Measurements from ENCODE around the gene NDST3. TPM values are rescaled to one million over a fixed set of nuclear protein-coding genes. Genes with fewer than 3 reads are reported as not detected.

The NDST3 gene
- total RNA-seq: not detected in 2 replicates

DNA sequence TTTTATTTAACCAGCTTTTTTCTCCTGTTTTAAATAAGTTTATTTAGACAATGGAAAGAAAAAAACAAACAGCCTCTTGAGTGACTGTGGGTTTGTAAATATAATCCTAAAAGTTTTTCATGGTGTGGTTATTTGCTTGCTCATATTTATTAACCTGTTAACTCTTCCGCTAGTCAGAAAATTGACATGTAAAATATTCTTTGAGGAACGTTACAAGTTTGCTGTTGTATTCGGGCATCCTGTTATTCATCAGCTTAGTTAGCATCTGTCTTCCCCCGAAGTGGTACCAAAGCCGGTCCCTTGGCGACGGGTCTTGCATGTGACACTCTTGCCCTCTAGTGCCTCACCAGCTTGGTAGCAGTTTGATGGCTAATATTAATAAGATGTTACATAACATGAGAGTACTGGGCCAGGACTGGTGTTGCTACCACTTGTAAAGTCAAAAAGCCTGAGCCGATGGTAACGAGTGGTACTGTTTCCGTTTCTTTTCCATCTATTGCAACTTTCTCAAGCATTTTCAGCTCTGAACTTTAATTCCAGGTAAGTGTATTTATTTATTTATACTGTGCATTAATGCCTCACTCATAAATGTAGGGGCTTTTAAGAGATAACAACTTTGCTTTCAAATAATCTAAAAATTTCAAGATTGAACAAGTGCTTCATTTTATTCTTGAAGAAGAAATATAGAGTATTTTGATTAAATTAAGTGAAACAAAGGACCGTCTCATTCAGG is at the start of gene NDST3:
TSS of gene NDST3 (plus strand) at position 434 of the 733 bp plus-strand sequence. CDS start 19,425 bp downstream, outside the sequence.
- Mint-ChIP-seq H3K4me1 (peaks cover 4% of the 10 kb centered on the region), H3K27ac (no peak within 1 kb of the TSS), H3K27me3 (peaks cover 28% of the 10 kb centered on the region), H3K9me3 (no peaks in the 10 kb centered on the region), H3K4me3 (no peak within 1 kb of the TSS), H3K36me3 (ENCODE audit: low read depth) (no peaks in the 10 kb centered on the region)
- CTCF ChIA-PET: no interaction called here
- ATAC-seq (ENCODE audit: low read depth) (no peak), DNase-seq (no peak)
- TF ChIP-seq, protein P1, sequence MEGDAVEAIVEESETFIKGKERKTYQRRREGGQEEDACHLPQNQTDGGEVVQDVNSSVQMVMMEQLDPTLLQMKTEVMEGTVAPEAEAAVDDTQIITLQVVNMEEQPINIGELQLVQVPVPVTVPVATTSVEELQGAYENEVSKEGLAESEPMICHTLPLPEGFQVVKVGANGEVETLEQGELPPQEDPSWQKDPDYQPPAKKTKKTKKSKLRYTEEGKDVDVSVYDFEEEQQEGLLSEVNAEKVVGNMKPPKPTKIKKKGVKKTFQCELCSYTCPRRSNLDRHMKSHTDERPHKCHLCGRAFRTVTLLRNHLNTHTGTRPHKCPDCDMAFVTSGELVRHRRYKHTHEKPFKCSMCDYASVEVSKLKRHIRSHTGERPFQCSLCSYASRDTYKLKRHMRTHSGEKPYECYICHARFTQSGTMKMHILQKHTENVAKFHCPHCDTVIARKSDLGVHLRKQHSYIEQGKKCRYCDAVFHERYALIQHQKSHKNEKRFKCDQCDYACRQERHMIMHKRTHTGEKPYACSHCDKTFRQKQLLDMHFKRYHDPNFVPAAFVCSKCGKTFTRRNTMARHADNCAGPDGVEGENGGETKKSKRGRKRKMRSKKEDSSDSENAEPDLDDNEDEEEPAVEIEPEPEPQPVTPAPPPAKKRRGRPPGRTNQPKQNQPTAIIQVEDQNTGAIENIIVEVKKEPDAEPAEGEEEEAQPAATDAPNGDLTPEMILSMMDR (IDR thresholded peaks at IDR 0.05): no peak
- POLR2A ChIA-PET: no interaction called here
- intact Hi-C loops (cut with micrococcal nuclease): no loop called here

DNA sequence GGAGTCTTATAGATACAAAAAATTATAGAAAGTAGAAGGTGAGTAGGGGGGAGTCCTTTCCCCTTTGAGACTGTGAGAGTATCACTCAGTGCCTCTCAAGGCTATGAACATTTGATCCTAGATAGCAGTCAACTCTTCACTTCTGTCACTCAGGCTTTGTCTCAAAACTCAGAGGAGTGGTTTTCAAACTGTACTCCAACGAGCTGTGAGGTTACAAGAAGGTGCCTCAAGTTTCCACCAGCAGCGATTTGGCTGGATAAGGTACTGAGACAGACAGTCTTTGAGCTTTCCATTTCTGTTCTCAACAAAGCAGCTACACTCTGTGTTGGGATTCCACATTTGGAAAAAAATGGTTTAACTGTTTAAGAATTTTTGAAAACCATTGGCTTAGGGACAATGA is 48.0 kb upstream of the NDST3 start:
- DNase-seq: no peak
- TF ChIP-seq, protein P1 (IDR thresholded peaks at IDR 0.05): no peak
- H3K9me3 Mint-ChIP-seq: no peaks in the 10 kb centered on the region
- no peak overlapping the region for H3K27ac Mint-ChIP-seq
- H3K36me3 Mint-ChIP-seq (ENCODE audit: low read depth): no peaks in the 10 kb centered on the region
- no peak for ATAC-seq (ENCODE audit: low read depth)
- CTCF ChIA-PET: interaction anchor here (0.6 kb wide), 1 partner anchor 128 kb away, joined by 3 read pairs; no protein-coding TSS in a partner anchor
- H3K4me1 Mint-ChIP-seq: no peaks in the 10 kb centered on the region
- H3K4me3 Mint-ChIP-seq: no peak overlapping the region
- no peaks in the 10 kb centered on the region for H3K27me3 Mint-ChIP-seq
- intact Hi-C loops (cut with micrococcal nuclease): no loop called here
- POLR2A ChIA-PET: no interaction called here

DNA sequence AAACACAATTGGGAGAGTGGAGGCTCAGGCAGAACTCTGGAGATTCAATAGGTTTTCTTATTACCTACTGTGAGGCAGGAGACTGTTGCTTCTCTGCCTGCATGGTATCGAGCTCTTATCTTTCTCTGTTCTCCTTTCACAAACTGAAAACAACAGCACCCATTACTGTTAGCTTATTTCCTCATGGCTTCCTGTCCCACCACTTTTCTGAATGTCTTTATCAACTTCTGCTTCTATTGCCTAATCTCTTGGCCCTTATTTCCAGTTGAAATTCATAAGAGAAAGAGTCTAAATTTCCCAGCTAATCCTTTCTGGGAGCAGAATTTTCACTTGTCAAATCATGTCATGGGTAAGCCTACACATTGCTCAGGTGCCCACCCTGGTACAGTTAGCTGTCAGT is 46.8 kb upstream of the NDST3 start:
- Mint-ChIP-seq H3K36me3 (ENCODE audit: low read depth) (no peaks in the 10 kb centered on the region), H3K4me1 (no peaks in the 10 kb centered on the region), H3K27me3 (no peaks in the 10 kb centered on the region), H3K27ac (no peak overlapping the region), H3K4me3 (no peak overlapping the region), H3K9me3 (peaks cover 5% of the 10 kb centered on the region)
- CTCF ChIA-PET: no interaction called here
- TF ChIP-seq, protein P1 (IDR thresholded peaks at IDR 0.05): no peak
- ATAC-seq (ENCODE audit: low read depth): no peak
- POLR2A ChIA-PET: no interaction called here
- no peak for DNase-seq
- intact Hi-C loops (cut with micrococcal nuclease): no loop called here

DNA sequence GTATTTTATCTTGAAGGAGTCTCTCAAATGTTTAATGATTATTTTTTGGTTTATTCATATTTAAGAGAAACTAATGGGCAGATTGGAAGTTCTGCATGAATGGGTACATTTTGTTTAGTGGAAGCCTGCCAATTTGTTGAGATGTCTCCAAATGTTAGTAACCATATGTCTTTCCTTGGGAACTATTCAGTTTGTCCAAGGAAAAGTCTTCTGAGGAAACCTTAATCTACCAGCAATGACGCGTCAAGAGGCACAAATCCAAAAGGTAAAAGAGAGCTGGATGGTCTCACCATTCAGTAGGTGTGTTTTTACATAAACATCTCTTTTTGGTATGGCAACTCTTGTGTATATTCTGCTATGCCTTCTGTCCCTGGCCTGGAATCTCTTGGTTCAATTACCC is 37.4 kb upstream of the NDST3 start:
- TF ChIP-seq, protein P1 (IDR thresholded peaks at IDR 0.05): no peak
- no peak for ATAC-seq (ENCODE audit: low read depth)
- intact Hi-C loops (cut with micrococcal nuclease): no loop called here
- POLR2A ChIA-PET: no interaction called here
- CTCF ChIA-PET: no interaction called here
- no peak for DNase-seq
- Mint-ChIP-seq H3K4me3 (no peak overlapping the region), H3K27me3 (no peaks in the 10 kb centered on the region), H3K4me1 (no peaks in the 10 kb centered on the region), H3K36me3 (ENCODE audit: low read depth) (no peaks in the 10 kb centered on the region), H3K9me3 (peaks cover 4% of the 10 kb centered on the region), H3K27ac (no peak overlapping the region)

DNA sequence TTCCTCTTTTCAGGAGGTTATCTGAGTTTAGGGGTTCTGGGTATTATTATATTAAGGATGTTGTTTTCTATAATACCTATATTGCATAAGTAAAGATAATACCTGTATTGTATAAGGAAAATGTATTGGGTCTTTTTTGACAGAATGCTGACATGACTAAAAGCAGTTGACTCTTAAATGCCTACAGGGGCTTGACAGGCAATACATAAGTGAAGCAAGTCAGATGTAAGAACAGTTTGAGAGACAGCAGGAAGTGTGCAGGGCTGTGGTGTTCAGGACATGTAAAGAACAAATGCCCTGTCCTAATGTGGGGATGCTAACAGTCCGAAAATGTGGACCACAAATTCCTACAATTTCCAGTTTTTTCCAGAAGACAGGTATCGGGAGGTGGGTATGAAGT is 30.2 kb upstream of the NDST3 start:
- Mint-ChIP-seq H3K36me3 (ENCODE audit: low read depth) (no peaks in the 10 kb centered on the region), H3K9me3 (no peaks in the 10 kb centered on the region), H3K27ac (no peak overlapping the region), H3K4me1 (no peaks in the 10 kb centered on the region), H3K4me3 (no peak overlapping the region), H3K27me3 (no peaks in the 10 kb centered on the region)
- ATAC-seq (ENCODE audit: low read depth) (no peak), DNase-seq (no peak)
- intact Hi-C loops (cut with micrococcal nuclease): no loop called here
- CTCF ChIA-PET: no interaction called here
- TF ChIP-seq, protein P1 (IDR thresholded peaks at IDR 0.05): no peak
- POLR2A ChIA-PET: no interaction called here

All from activated B cell treated with CpG ODN at 0.5 μM for 24 hours (primary cell).